ENCODE results near the gene FHIP2A. TPM values are rescaled to one million over a fixed set of nuclear protein-coding genes. Genes with fewer than 3 reads are reported as not detected.
A peak's percentile ranks its signal among the peaks of the same experiment; 100 is the strongest.

Gene FHIP2A, protein sequence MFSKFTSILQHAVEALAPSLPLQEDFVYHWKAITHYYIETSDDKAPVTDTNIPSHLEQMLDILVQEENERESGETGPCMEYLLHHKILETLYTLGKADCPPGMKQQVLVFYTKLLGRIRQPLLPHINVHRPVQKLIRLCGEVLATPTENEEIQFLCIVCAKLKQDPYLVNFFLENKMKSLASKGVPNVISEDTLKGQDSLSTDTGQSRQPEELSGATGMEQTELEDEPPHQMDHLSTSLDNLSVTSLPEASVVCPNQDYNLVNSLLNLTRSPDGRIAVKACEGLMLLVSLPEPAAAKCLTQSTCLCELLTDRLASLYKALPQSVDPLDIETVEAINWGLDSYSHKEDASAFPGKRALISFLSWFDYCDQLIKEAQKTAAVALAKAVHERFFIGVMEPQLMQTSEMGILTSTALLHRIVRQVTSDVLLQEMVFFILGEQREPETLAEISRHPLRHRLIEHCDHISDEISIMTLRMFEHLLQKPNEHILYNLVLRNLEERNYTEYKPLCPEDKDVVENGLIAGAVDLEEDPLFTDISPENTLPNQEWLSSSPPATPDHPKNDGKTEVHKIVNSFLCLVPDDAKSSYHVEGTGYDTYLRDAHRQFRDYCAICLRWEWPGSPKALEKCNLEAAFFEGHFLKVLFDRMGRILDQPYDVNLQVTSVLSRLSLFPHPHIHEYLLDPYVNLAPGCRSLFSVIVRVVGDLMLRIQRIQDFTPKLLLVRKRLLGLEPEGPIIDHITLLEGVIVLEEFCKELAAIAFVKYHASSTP
- total RNA-seq, result 10 to 100 TPM; 52.8 to 53.7 TPM
- polyA plus RNA-seq (2013, experiment 1 of 2), result 16.2 TPM
- polyA plus RNA-seq (2013, experiment 2 of 2), result 16.4 TPM
- total RNA-seq, result 26.9 to 163 (median 68.9) reads per million in 172 experiments

DNA sequence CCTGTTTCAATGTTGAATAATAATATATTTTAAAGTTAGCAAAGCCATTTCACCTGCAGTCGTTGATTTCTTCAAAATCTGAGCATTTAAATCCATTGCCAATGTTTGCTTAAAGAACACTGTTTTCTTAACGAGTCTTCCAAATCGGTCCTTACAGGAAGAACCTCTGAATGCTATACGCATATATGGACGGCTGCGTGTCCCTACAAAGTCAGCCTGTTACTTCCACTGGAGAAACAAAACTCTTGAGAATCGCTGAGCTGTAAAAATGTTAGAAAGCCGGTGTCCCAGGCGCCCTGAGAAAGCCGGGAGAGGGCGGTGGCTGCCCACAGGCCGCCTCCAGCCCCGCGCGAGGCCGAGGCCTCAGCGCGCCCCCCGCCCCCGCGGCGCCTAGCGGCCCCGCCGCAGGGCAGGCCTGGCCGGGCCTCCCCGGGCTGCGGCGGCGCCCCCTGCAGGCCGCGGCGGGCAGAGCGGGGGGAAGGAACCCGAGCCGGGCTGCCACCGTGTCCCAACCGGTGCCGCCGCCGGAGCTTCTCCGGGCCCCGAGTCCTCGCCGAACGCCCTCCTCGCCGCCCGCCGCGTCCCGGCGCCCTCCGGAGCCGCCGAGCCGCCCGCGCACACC is at the start of gene FHIP2A:
Gene FHIP2A (plus strand): TSS at position 488 of the 622 bp plus-strand sequence. CDS start 299 bp downstream, outside the sequence.
- peaks cover 41% of the 10 kb centered on the region for H3K4me1 Mint-ChIP-seq (ENCODE audit: low read depth)
- Histone ChIP-seq H3K27me3 (ENCODE audit: control insufficient read depth in 1 of 2, insufficient read depth in 2 of 2, low read length in 2 of 2) (no peaks in the 10 kb centered on the region), H3K36me3 (ENCODE audit: insufficient read depth, low read length) (no peaks in the 10 kb centered on the region), H3K4me3 (ENCODE audit: low read length) (peak within 1 kb of the TSS; percentile 66), H3K9me3 (ENCODE audit: control insufficient read depth in 1 of 2, insufficient read depth in 1 of 2, low read length in 2 of 2) (no peaks in the 10 kb centered on the region), H3K4me1 (ENCODE audit: insufficient read depth, low read length) (peaks cover 15% of the 10 kb centered on the region), H3K27ac (ENCODE audit: low read depth in 1 of 2, low read length in 2 of 2) (peak within 1 kb of the TSS; percentile 49 to 57)
- H3K27ac Mint-ChIP-seq, result peak within 1 kb of the TSS; percentile 92
- ChIA-PET CTCF (interaction anchor here (0.7 to 2.2 kb wide), 13 partner anchors 9 to 647 kb away, joined by 3 to 39 read pairs (median 6); partner anchors contain the start of genes CCDC186 and TRUB1), POLR2A (interaction anchor here (1.0 to 2.3 kb wide), 14 partner anchors 8 to 647 kb away, joined by 3 to 14 read pairs (median 7); partner anchors contain the start of genes CCDC186 and TRUB1)
- H3K27me3 Mint-ChIP-seq, result no peaks in the 10 kb centered on the region
- peak; percentile 92 for ATAC-seq (ENCODE audit: poor library complexity)
- intact Hi-C loops (cut with DNase I, micrococcal nuclease), result loop anchor here (2.0 to 10.0 kb wide), 4 partner anchors 121 to 649 kb away; partner anchors contain the start of gene CCDC186 (in 1 of the 2)
- no peaks in the 10 kb centered on the region for H3K9me3 Mint-ChIP-seq
- TF ChIP-seq, protein P1, sequence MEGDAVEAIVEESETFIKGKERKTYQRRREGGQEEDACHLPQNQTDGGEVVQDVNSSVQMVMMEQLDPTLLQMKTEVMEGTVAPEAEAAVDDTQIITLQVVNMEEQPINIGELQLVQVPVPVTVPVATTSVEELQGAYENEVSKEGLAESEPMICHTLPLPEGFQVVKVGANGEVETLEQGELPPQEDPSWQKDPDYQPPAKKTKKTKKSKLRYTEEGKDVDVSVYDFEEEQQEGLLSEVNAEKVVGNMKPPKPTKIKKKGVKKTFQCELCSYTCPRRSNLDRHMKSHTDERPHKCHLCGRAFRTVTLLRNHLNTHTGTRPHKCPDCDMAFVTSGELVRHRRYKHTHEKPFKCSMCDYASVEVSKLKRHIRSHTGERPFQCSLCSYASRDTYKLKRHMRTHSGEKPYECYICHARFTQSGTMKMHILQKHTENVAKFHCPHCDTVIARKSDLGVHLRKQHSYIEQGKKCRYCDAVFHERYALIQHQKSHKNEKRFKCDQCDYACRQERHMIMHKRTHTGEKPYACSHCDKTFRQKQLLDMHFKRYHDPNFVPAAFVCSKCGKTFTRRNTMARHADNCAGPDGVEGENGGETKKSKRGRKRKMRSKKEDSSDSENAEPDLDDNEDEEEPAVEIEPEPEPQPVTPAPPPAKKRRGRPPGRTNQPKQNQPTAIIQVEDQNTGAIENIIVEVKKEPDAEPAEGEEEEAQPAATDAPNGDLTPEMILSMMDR (IDR thresholded peaks at IDR 0.05), result peak; percentile 25
- DNase-seq, result peak; percentile 61 to 93 (median 82)
- H3K36me3 Mint-ChIP-seq (ENCODE audit: low read depth), result peaks cover 9% of the 10 kb centered on the region
- peak within 1 kb of the TSS; percentile 94 for H3K4me3 Mint-ChIP-seq

DNA sequence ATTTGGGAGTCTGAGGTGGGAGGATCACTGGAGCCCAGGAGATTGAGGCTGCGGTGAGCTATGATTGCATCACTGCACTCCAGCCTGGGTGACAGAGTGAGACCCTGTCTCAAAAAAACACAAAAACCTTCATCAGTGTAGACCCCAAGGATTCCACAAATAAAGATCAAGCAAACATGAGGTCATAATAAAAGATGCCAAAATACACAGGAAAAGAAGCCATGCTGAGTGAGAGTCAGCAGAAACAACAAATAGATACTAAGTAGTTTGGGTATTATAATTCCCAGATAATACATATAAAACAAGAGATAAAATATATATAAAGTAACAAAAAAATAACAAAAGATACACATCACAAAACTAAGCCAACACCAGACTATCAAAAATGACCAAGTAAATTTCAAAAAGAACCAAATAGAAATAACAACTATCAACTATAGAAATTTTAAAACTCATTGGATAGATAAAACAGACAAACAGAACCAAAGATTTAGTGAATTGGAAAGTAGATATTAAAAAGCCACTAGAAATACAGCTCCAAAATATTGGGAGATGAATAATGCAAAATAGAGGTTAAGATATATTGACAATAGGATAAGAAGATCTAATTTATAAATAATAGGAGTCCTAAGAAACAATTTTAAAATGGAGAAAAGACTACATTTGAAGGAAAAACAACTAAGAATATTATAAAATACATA is 48.9 kb upstream of the FHIP2A start:
- TF ChIP-seq, protein P1 (IDR thresholded peaks at IDR 0.05), result no peak
- Histone ChIP-seq H3K27ac (ENCODE audit: low read depth in 1 of 2, low read length in 2 of 2) (no peak overlapping the region), H3K27me3 (ENCODE audit: control insufficient read depth in 1 of 2, insufficient read depth in 2 of 2, low read length in 2 of 2) (peaks cover 0 to under 1% of the 10 kb centered on the region in 2 experiments), H3K9me3 (ENCODE audit: control insufficient read depth in 1 of 2, insufficient read depth in 1 of 2, low read length in 2 of 2) (no peaks in the 10 kb centered on the region), H3K4me3 (ENCODE audit: low read length) (no peak overlapping the region), H3K4me1 (ENCODE audit: insufficient read depth, low read length) (peaks cover 5% of the 10 kb centered on the region), H3K36me3 (ENCODE audit: insufficient read depth, low read length) (no peaks in the 10 kb centered on the region)
- CTCF ChIA-PET, result no interaction called here
- POLR2A ChIA-PET, result interaction anchor here (0.6 to 1.0 kb wide), 3 partner anchors 65 to 229 kb away, joined by 3 read pairs; no protein-coding TSS in a partner anchor
- no peak for DNase-seq
- no peaks in the 10 kb centered on the region for H3K36me3 Mint-ChIP-seq (ENCODE audit: low read depth)
- intact Hi-C loops (cut with DNase I, micrococcal nuclease), result no loop called here
- no peak overlapping the region for H3K27ac Mint-ChIP-seq
- no peaks in the 10 kb centered on the region for H3K9me3 Mint-ChIP-seq
- no peak overlapping the region for H3K4me3 Mint-ChIP-seq
- peaks cover 14% of the 10 kb centered on the region for H3K4me1 Mint-ChIP-seq (ENCODE audit: low read depth)
- ATAC-seq (ENCODE audit: poor library complexity), result no peak
- peaks cover 8% of the 10 kb centered on the region for H3K27me3 Mint-ChIP-seq
